IMR-90 (cell line): ENCODE data around the gene DOCK4. TPM values are rescaled to one million over a fixed set of nuclear protein-coding genes. Genes with fewer than 3 reads are reported as not detected.

ENCODE experiments used
- ATAC-seq: fragments of 200-7000 bp; cut with Tn5 transposase; 2 replicates; pipeline ENCODE4 v1.9.1; 2020; ENCODE audit warnings: low read depth, mild to moderate bottlenecking, moderate library complexity
- BruUV-seq: library from RNA; stranded (reverse); fragments of 400-500 nt; replicated peaks from 2 replicates; lab custom pipeline; 2021; lab: Mats Ljungman, UMichigan
- CTCF ChIA-PET: fragments of 300-600 bp; formaldehyde crosslinking; extraction: SDS; loops from one replicate; lab custom pipeline; 2021; ENCODE audit warnings: antibody characterized with exemption; lab: Yijun Ruan, JAX
- POLR2A ChIA-PET: fragments of 300-600 bp; sonication (Branson Sonifier 250); formaldehyde crosslinking; loops from one replicate; lab custom pipeline; 2022; ENCODE audit warnings: antibody characterized with exemption; ENCODE audit not compliant: unreplicated experiment; lab: Charles Lee
- DNase-seq: peaks from one replicate; pipeline ENCODE4 v3.0.0; 2013
- H2AFZ ChIP-seq: replicated peaks from 2 replicates; pipeline ENCODE3; 2013; ENCODE audit warnings: low read length, mild to moderate bottlenecking; ENCODE audit not compliant: poor library complexity
- H2AK5ac ChIP-seq: 2 replicates; pipeline ENCODE4 v1.6.1; 2013; ENCODE audit warnings: low read depth, low read length, inconsistent platforms
- H2AK9ac ChIP-seq: replicated peaks from 2 replicates; pipeline ENCODE3; 2013; ENCODE audit warnings: mild to moderate bottlenecking, low read depth, low read length, moderate library complexity; ENCODE audit not compliant: poor library complexity
- H2BK120ac ChIP-seq: 2 replicates; pipeline ENCODE4 v1.6.1; 2013; ENCODE audit warnings: low read depth, low read length, inconsistent platforms
- H2BK15ac ChIP-seq: 3 replicates; pipeline ENCODE4 v1.6.1; 2013; ENCODE audit warnings: low read depth, low read length, inconsistent platforms
- H2BK20ac ChIP-seq: 2 replicates; pipeline ENCODE4 v1.6.1; 2013; ENCODE audit warnings: low read depth, mild to moderate bottlenecking, inconsistent platforms, low read length, moderate library complexity
- H2BK5ac ChIP-seq: 2 replicates; pipeline ENCODE4 v1.6.1; 2013; ENCODE audit warnings: mild to moderate bottlenecking, low read depth, low read length, inconsistent platforms; ENCODE audit not compliant: poor library complexity, severe bottlenecking
- H3K14ac ChIP-seq: replicated peaks from 2 replicates; pipeline ENCODE4 v1.6.1; 2013; ENCODE audit warnings: low read depth, low read length, inconsistent platforms
- H3K18ac ChIP-seq: 2 replicates; pipeline ENCODE4 v1.6.1; 2013; ENCODE audit warnings: low read depth, low read length, control low read depth
- H3K23ac ChIP-seq: 2 replicates; pipeline ENCODE4 v1.6.1; 2013; ENCODE audit warnings: low read depth, low read length, inconsistent platforms
- H3K27ac ChIP-seq: 2 replicates; pipeline ENCODE4 v1.5.1; 2013; ENCODE audit warnings: mild to moderate bottlenecking, control low read depth, low read length; ENCODE audit not compliant: insufficient read depth
- H3K27me3 ChIP-seq: 2 replicates; pipeline ENCODE4 v1.6.1; 2013; ENCODE audit warnings: low read length; ENCODE audit not compliant: control insufficient read depth, insufficient read depth
- H3K36me3 ChIP-seq: 2 replicates; pipeline ENCODE4 v1.6.1; 2013; ENCODE audit warnings: low read length, mixed read lengths; ENCODE audit not compliant: control insufficient read depth, insufficient read depth
- H3K4ac ChIP-seq: 2 replicates; pipeline ENCODE4 v1.6.1; 2013; ENCODE audit warnings: low read depth, low read length, inconsistent platforms
- H3K4me1 ChIP-seq: 2 replicates; pipeline ENCODE4 v1.6.1; 2013; ENCODE audit warnings: low read length, mixed read lengths; ENCODE audit not compliant: control insufficient read depth, insufficient read depth
- H3K4me2 ChIP-seq: 2 replicates; pipeline ENCODE4 v1.6.1; 2013; ENCODE audit warnings: low read depth, mild to moderate bottlenecking, control low read depth, low read length, moderate library complexity
- H3K4me3 ChIP-seq: 2 replicates; pipeline ENCODE4 v1.5.1; 2013; ENCODE audit warnings: low read depth, mild to moderate bottlenecking, control low read depth, low read length, moderate library complexity; ENCODE audit not compliant: insufficient read depth
- H3K56ac ChIP-seq: 2 replicates; pipeline ENCODE4 v1.6.1; 2013; ENCODE audit warnings: low read length, inconsistent platforms; ENCODE audit not compliant: insufficient read depth; ENCODE audit errors: extremely low read depth
- H3K79me1 ChIP-seq, 2 experiments: 2 replicates each; pipeline ENCODE4 v1.6.1; 2013; ENCODE audit warnings: low read length in 2 of 2, inconsistent platforms in 1 of 2, low read depth in 1 of 2
- H3K9ac ChIP-seq: 2 replicates; pipeline ENCODE4 v1.6.1; 2013; ENCODE audit warnings: low read depth, low read length, control low read depth
- H3K9me1 ChIP-seq: 2 replicates; pipeline ENCODE4 v1.6.1; 2013; ENCODE audit warnings: low read length, inconsistent platforms; ENCODE audit not compliant: insufficient read depth
- H3K9me3 ChIP-seq: 2 replicates; pipeline ENCODE4 v1.6.1; 2013; ENCODE audit warnings: low read length; ENCODE audit not compliant: control insufficient read depth, insufficient read depth
- H4K20me1 ChIP-seq: 2 replicates; pipeline ENCODE4 v1.6.1; 2013; ENCODE audit warnings: low read length, inconsistent platforms; ENCODE audit not compliant: insufficient read depth
- H4K5ac ChIP-seq: 2 replicates; pipeline ENCODE4 v1.6.1; 2013; ENCODE audit warnings: mild to moderate bottlenecking, low read depth, low read length, control low read depth
- H4K8ac ChIP-seq, 2 experiments: 2 replicates each; pipeline ENCODE4 v1.6.1; 2013; ENCODE audit warnings: low read depth in 2 of 2, low read length in 2 of 2, control low read depth in 1 of 2, inconsistent platforms in 1 of 2
- H4K91ac ChIP-seq: 2 replicates; pipeline ENCODE4 v1.6.1; 2013; ENCODE audit warnings: low read depth, low read length, inconsistent platforms; ENCODE audit not compliant: insufficient read depth
- BHLHE40 ChIP-seq: fragments of 150-350 bp; IDR thresholded peaks from 2 replicates; pipeline ENCODE4 v1.6.1; 2016; ENCODE audit warnings: mild to moderate bottlenecking, low read depth, low read length
- CHD1 ChIP-seq: IDR thresholded peaks from 2 replicates; pipeline ENCODE4 v1.6.1; 2012; ENCODE audit warnings: low read depth, low read length, improper control_type of control experiment
- CTCF ChIP-seq: conservative IDR thresholded peaks from 2 replicates; pipeline ENCODE4 v1.5.1; 2012; ENCODE audit warnings: mild to moderate bottlenecking, low read depth, low read length, improper control_type of control experiment
- ELK1 ChIP-seq: fragments of 150-350 bp; IDR thresholded peaks from 2 replicates; pipeline ENCODE4 v1.6.1; 2016; ENCODE audit warnings: low read depth, mild to moderate bottlenecking, low read length, moderate library complexity, borderline replicate concordance
- FOS ChIP-seq: fragments of 150-350 bp; IDR thresholded peaks from 2 replicates; pipeline ENCODE4 v1.6.1; 2016; ENCODE audit warnings: low read depth, low read length
- MAFK ChIP-seq: IDR thresholded peaks from 2 replicates; pipeline ENCODE4 v1.6.1; 2012; ENCODE audit warnings: low read depth, low read length, improper control_type of control experiment
- MAZ ChIP-seq: IDR thresholded peaks from 2 replicates; pipeline ENCODE4 v1.6.1; 2012; ENCODE audit warnings: low read depth, mild to moderate bottlenecking, low read length, improper control_type of control experiment, moderate library complexity, borderline replicate concordance
- MXI1 ChIP-seq: IDR thresholded peaks from 2 replicates; pipeline ENCODE4 v1.6.1; 2012; ENCODE audit warnings: low read depth, mild to moderate bottlenecking, low read length, moderate library complexity, borderline replicate concordance
- NFE2L2 ChIP-seq: fragments of 150-350 bp; IDR thresholded peaks from 2 replicates; pipeline ENCODE4 v1.6.1; 2016; ENCODE audit warnings: low read depth, mild to moderate bottlenecking, low read length
- POLR2A ChIP-seq: IDR thresholded peaks from 2 replicates; pipeline ENCODE4 v1.6.1; 2012; ENCODE audit warnings: mild to moderate bottlenecking, low read depth, low read length
- RAD21 ChIP-seq: IDR thresholded peaks from 2 replicates; pipeline ENCODE4 v1.6.1; 2012; ENCODE audit warnings: low read length, improper control_type of control experiment
- RCOR1 ChIP-seq: IDR thresholded peaks from 2 replicates; pipeline ENCODE4 v1.6.1; 2012; ENCODE audit warnings: mild to moderate bottlenecking, low read length, improper control_type of control experiment; ENCODE audit not compliant: insufficient replicate concordance
- RFX5 ChIP-seq: IDR thresholded peaks from 2 replicates; pipeline ENCODE4 v1.8.0; 2012; ENCODE audit warnings: low read depth, mild to moderate bottlenecking, low read length, moderate library complexity
- SMC3 ChIP-seq: fragments of 150-350 bp; IDR thresholded peaks from 2 replicates; pipeline ENCODE4 v1.6.1; 2016; ENCODE audit warnings: low read depth, mild to moderate bottlenecking, antibody characterized with exemption, low read length, moderate library complexity
- USF2 ChIP-seq: fragments of 150-350 bp; IDR thresholded peaks from 2 replicates; pipeline ENCODE4 v1.6.1; 2017; ENCODE audit warnings: mild to moderate bottlenecking, antibody characterized with exemption, low read length, low read depth
- WGBS, 2 experiments: methylation state at CpG; one replicate each; pipeline versions ENCODE4 v1.1.5 to v1.1.7; 2013; ENCODE audit warnings: missing lambda C conversion rate in 2 of 2; ENCODE audit not compliant: insufficient read length in 1 of 2; ENCODE audit errors: extremely low coverage in 2 of 2; 5-methylcytosine and 5-hydroxymethylcytosine counted together
- dilution Hi-C: fragments of 300-500 bp; cut with HindIII; formaldehyde crosslinking; loops from one replicate; pipeline ENCODE4 v1.14.3; 2018; ENCODE audit warnings: low sequenced_read_pairs; ENCODE audit not compliant: unreplicated experiment
- in situ Hi-C: fragments of 300-500 bp; cut with MboI; formaldehyde crosslinking; loops from 3 replicates; pipeline ENCODE4 v1.14.3; 2019; ENCODE audit warnings: low sequenced_read_pairs, inconsistent platforms, mixed read lengths
- intact Hi-C: fragments of 100-400 bp; cut with micrococcal nuclease; formaldehyde crosslinking; loops from 2 replicates; pipeline ENCODE4 v1.10.0; 2022
- polyA plus RNA-seq, 3 experiments: library from polyadenylated mRNA; depleted of rRNA; stranded (reverse); fragments of >200 nt; gene quantifications; 2 replicates each; pipeline ENCODE4 v1.2.3, GENCODE V29; 2012; ENCODE audit warnings: low replicate concordance in 1 of 3
- total RNA-seq: library from RNA; depleted of rRNA; stranded (reverse); fragments of >200 nt; gene quantifications from 2 replicates; pipeline ENCODE4 v1.2.3, GENCODE V29; 2012

The DOCK4 gene
- total and polyA plus RNA-seq, 2 of the 4 experiments (the other 2 are of a cell fraction): 4.4 to 12.2 TPM

GRCh38 chr7:111710839-111711380 is 495.3 kb downstream of the DOCK4 start:
- Histone ChIP-seq H3K14ac (no peak overlapping the region), H3K27me3 (no peaks in the 10 kb centered on the region), H3K36me3 (no peaks in the 10 kb centered on the region), H2AK5ac (no peak overlapping the region), H3K79me1 (no peaks in the 10 kb centered on the region), H3K9me3 (no peaks in the 10 kb centered on the region), H2BK15ac (no peak overlapping the region), H3K4me1 (no peaks in the 10 kb centered on the region), H3K23ac (no peak overlapping the region), H3K4me2 (no peak overlapping the region), H2BK20ac (no peak overlapping the region), H3K9ac (no peak overlapping the region), H4K91ac (no peak overlapping the region), H3K9me1 (no peaks in the 10 kb centered on the region), H3K56ac (no peak overlapping the region), H3K4ac (no peak overlapping the region), H3K27ac (no peak overlapping the region), H4K5ac (no peak overlapping the region), H4K8ac (no peak overlapping the region), H2AFZ (no peak overlapping the region), H2BK5ac (no peak overlapping the region), H2BK120ac (no peak overlapping the region), H3K4me3 (no peak overlapping the region), H3K18ac (no peak overlapping the region), H4K20me1 (no peaks in the 10 kb centered on the region), H2AK9ac (no peak overlapping the region)
- DNase-seq (no peak), ATAC-seq (no peak)
- POLR2A ChIA-PET: no interaction called here
- TF ChIP-seq USF2 (no peak), ELK1 (no peak), MAFK (no peak), MXI1 (no peak), RCOR1 (no peak), CTCF (no peak), NFE2L2 (no peak), BHLHE40 (no peak), RFX5 (no peak), MAZ (no peak), FOS (no peak), RAD21 (no peak), SMC3 (no peak), POLR2A (no peak), CHD1 (no peak)
- no CpG with 5 or more reads among the region's 1 CpG for WGBS, 2 experiments
- dilution Hi-C loops: no loop called here
- no TSS peak for BruUV-seq
- in situ Hi-C loops: loop anchor here (25.0 kb wide), 1 partner anchor 1099 kb away; no protein-coding TSS in a partner anchor
- intact Hi-C loops: no loop called here
- CTCF ChIA-PET: no interaction called here
